Measurements from ENCODE around the gene NTNG2.

Gene NTNG2

GRCh38 chr9:132146575-132146974 lies 15.3 kb upstream of the NTNG2 start:
- DNase-seq (ENCODE audit: low spot score) = no peak

GRCh38 chr9:132147331-132147730 lies 14.5 kb upstream of the NTNG2 start:
- DNase-seq (ENCODE audit: low spot score) = no peak

DNA sequence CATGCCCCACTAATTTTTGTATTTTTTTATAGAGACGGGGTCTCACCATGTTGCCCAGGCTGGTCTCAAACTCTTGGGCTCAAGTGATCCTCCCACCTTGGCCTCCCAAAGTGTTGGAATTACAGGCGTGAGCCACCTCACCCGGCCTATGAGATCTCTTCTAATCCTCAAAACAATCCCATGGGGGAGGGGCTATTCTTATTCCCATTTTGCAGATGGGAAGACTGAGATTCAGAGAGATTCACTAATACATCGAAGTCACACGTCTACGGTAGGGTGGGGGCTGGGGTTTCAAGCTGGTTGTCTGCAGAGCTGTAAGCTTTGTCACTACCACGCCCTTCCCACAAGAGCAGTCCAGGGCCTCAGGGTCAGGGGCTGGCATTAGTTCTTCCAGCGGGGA lies 14.0 kb upstream of the NTNG2 start:
- no peak for DNase-seq (ENCODE audit: low spot score)

- DNase-seq (ENCODE audit: low spot score) = no peak
These were observed 11.6 kb upstream of the NTNG2 start for GRCh38 chr9:132150256-132150655.

- no peak for DNase-seq (ENCODE audit: low spot score)
These were observed 10.7 kb upstream of the NTNG2 start for GRCh38 chr9:132151118-132151517.

DNA sequence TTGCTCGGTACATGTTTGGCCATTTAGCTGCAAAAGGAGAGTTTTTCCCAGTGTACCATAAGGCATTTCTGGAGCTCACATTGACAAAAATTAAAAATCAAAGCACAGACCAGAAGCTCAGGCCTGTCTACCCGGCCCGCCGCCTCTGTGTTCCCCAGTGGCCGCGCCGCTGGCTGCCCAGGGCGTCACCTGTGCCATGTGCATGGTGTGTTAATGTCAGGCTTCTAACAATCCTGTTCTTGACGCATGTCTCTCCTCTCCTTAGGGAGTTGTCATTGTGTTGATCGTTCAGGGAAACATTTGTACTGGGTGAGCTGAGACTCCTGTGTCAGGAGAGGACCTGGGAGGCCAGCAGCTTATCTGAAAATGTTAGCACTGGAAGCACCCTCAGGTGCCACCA lies 9.6 kb upstream of the NTNG2 start:
- DNase-seq (ENCODE audit: low spot score) = no peak

DNA sequence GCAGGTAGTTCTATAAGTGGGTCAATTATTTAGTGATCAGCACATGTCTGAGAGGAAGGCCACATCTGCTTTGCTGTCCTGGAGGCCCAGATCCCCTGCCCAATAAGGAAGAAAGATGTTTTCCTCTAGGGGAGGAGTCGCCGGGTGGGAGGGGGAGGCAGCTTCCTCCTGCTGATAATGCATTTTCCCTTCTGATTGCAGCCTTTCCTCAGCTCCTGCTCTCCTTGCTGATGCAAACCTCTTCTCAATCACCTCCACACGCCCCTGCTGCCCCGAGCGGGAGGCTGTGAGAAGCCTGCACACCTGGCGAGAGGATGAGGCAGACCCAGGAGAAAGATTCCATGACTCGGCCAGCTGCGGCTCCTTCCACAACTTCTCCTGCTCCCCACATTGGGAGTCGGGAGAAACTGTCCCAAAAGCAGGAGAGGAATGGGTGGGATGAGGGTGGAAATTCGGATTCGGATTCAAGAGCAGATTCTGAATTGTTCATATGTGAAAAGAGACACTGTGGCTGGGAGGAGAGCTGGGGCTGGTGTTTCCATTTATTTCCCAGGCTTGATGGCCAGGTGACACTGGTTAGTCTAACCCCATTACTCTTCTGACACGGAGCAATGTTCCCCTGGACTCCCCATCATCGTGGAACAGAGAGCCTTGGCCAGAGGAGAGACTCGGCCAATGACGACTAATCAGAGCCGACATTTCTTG lies 6.8 kb upstream of the NTNG2 start:
- peak; percentile 42 for DNase-seq (ENCODE audit: low spot score)

DNA sequence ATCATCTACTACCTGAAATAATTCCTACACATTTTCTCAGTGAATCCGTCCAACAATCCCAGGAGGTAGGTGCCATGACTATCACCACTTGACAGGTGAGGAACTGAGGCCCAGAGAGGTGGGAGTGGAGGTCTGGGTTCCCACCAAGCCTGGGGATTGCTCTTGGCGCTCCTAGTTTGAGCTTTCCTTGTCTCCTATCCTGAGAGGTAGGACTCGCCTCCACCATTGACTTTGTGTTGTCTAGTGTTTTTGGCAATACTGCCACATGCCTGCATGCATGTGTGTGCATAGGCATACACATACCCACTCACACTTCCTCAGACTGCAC lies 6.3 kb upstream of the NTNG2 start:
- no peak for DNase-seq (ENCODE audit: low spot score)

DNA sequence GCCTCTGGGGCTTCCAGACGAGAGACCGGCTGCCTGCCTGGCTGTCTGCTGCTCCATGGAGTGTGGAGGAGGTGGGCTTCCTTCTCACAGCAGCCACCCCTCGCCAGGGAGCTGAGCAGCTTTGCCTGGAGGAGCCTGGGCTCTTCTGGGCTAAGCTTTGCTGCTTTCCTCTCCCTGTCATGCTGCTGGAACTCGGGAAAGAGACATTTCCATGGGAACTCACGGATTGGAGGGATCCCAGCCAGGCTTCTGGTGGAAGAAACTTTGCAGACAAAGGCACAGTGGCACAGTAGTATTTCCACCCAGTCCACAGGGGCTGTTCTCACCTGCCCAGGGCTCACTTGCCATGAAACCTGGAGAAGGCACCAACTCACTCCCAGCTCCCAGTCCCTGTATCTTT lies 5.6 kb upstream of the NTNG2 start:
- DNase-seq (ENCODE audit: low spot score) = no peak

DNA sequence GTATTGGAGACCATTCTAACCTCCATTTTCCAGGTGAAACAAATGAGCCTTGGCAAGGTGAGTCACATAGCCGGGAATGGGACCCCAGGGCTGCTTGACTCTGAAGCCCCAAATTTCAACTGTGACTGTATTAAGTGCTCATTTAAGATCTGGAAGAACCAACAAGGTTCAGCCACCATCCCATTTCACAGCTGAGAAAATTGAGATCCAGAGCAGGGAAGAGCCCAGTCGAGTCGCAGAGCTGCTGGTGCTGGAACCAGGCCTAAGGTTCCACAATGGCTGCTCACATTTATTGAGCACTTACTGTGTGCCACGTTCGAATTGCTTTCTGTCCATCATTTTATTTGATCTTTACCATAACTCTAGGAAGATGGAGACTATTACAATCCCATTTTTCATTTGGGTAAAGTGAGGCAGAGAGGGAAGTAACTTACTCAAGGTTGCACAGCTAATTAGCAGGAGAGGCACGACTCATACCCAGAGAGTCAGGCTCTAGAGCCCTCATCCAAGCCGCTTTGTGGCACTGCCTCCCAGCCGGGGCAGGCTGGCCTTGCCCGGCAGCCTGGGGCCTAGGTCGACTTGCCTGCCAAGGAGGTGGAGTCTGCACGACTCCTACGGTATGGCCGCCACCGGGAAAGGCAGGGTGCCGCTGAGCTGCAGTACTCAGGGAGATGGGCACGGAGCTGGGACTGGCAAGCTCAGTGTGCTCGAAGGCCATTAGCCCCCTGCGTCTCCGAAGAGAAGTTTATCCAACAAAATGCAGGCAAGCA lies 4.3 kb upstream of the NTNG2 start:
- DNase-seq (ENCODE audit: low spot score) = no peak

- DNase-seq (ENCODE audit: low spot score) = peak; percentile 57
These were observed 786 bp upstream of the NTNG2 start for GRCh38 chr9:132160802-132161742.

DNA sequence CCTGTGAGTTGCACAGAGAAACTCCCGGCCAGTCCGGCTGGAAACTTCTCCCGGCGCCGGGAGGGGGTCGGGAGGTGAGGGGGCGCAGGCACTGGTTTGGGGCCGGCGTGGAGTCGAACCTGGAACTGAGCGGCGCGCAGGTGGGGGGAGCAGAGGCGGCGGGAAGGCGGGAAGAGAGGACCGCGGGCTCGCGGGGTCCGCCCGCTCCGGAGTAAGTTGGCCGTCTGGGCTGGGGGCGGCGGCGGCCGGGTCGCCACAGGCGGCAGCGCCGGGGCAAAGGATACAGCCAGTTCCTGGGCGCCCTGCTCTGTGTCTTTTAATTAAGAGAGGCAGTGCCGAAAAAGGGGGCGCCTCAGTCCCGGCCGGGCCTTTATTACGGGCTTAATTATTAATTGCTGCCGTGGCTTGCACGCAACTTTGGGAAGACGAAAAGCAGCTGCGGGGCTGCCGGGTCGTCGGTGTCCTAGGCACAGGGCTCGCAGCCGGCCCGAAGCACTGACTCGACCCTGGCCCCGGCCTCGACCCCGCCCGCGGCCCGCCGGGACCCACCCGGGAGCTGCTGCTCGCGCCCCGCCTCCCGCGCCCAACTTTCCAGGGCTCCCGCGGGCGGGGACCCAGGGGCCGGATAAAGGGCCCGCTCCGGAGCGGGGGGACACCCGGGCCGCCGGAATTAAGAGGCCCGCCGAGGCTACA lies 1.1 kb downstream of the NTNG2 start:
- no peak for DNase-seq (ENCODE audit: low spot score)

GRCh38 chr9:132163457-132163875 lies 1.6 kb downstream of the NTNG2 start:
- DNase-seq (ENCODE audit: low spot score) = peak; percentile 45

GRCh38 chr9:132163876-132164603 lies 2.2 kb downstream of the NTNG2 start:
- DNase-seq (ENCODE audit: low spot score) = no peak

DNA sequence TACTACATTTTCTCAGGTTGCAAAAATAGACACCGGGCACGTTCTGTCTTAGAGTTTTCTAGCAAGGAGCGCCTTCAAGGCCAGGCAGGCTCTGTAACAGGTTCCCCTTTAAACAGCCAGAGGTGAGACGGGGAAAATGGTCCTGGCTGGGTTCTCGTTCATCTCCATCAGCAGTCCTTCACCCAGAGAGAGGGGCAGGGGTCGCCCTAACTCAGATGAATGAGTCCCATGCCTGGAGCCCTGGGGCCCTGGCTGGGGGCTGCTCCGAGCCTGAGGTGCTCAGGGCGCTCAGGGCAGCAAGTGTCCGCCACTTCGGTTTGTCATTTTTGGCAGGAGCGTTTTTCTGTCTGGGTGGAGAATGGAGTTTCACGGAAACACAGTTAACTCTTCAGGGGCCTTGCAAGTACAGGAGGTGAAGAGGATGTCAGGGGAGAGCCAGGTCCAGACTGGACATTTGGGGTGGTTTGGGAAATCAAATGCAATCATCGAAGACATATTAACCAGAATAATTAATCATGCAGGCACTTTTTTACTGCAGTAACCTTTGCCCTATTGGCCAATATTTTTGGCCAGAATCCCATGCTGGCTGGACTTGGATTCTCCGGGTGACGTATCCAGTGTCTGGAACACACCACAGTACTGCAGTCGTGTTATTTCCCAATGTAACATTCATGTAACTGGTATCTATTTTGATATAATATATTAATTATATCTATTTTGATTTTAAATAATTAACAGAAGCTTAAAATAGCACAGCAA lies 2.9 kb downstream of the NTNG2 start:
- DNase-seq (ENCODE audit: low spot score) = no peak

GRCh38 chr9:132166599-132166998 lies 4.7 kb downstream of the NTNG2 start:
- DNase-seq (ENCODE audit: low spot score) = no peak

DNA sequence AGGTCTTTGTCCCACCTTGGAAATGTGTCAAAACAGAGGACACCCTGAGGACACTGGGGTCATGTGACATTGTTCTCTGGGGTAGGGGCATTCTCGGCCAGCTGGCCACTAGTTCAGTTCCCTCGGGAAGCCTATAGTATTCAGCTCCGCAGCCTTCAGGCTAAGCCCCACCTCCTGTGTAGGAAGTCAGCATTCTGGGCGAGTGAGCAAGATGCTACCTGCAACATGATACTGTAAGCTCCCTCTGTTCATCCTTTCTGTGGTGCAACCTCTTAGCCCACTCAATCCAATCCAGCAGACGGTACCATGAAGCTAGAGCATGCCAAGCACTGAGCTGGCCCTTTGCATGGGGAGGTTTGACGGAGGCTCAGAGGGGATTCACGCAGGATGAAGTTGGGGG lies 5.3 kb downstream of the NTNG2 start:
- no peak for DNase-seq (ENCODE audit: low spot score)

DNA sequence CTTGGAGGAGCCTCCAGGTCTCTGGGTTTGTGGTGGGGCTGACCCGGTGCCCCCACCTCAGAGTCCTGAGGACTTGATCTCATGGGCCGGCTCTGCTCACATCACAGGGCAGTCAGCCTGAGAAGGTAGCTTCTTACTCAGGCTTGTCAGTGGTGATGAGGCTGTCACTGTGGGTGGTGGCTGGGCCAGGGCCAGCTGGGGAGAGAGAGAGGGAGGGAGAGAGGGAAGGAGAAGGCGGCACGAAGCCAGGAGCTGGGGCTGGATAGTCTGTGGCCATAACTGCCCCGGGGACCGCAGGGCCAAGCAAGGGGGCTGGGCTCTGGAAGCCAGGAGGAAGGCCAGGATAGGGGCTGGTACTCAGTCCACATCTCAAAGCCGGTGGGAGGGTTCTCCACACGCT lies 6.5 kb downstream of the NTNG2 start:
- DNase-seq (ENCODE audit: low spot score) = no peak

DNA sequence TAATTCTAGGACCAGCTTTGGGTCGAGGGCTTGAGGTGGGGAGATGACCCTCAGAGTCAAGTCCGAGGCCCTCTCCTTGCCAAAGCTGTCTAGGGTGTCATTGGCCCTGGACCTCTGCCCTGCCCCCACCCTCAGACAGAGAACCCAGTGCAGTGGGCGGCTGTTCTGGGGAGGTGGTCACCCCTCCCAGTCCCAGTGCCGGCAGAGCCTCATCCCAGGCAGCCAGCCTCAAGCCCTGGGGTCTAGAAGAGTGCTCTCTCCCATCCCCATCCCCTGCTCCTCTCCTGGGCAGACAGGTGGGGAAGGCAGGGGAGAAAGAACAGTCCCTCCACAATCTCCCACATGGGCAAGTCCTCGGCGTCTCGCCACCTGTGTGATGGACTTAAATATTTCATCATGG lies 7.0 kb downstream of the NTNG2 start:
- no peak for DNase-seq (ENCODE audit: low spot score)

GRCh38 chr9:132169672-132170392 lies 8.0 kb downstream of the NTNG2 start:
- DNase-seq (ENCODE audit: low spot score) = peak; percentile 78
